ENCODE data around the gene SLC22A4. TPM values are rescaled to one million over a fixed set of nuclear protein-coding genes. Genes with fewer than 3 reads are reported as not detected.

The SLC22A4 gene
- total and polyA plus RNA-seq, 2 of the 8 experiments (the other 6 are each of a cell fraction or from before 2014, with no cell fraction given), result 0.45 to 0.60 TPM

DNA sequence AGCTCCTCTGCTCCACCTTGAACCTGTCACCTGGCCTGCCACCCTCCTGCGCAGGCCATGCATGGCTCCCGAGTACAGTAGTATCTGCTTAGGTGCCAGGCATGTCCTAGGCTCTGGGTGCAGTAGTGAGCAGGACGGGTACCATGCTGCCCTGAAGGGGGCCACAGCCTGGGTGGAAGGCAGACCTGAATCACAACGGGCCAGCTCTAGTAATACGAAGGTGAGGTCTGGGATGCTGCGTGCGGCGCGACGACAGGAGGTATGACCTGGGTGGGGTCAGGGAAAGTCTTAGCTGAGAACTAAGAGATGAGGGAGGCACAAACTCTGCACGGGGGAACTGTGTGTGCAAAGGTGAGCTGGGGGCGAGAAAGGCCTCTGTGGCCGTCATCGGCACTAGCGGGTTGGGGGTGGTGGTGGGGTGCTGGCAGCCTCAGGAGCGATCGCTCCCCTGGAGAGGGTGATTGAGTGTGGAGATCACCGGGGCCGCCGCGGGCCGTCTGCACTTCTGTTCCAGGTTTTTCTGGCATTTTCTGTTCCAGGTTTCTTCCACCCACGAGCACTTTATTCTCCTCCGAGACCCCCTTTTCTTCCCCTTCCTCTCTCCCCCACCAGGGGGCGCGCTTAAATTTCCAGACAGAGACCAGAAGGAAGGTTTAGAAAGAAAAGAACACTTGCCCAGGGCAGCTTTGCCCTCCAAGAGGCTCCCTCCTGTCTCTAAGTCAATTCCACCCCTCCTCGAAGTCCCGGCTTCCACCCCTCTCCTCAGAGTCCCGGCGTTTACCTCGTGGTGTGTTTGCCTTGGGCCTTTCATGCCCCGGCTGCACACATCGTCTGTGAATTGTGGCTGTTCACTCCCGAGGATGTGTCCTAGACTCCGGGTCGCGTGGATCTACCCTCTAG lies 21.6 kb upstream of the SLC22A4 start:
- H2BK120ac ChIP-seq (replicated peaks; ENCODE audit: low read depth, low read length), result no peak overlapping the region
- no peak overlapping the region for H2AFZ ChIP-seq (ENCODE audit: low read length)
- FAIRE-seq, result peak; percentile 28
- TF ChIP-seq CTCF (IDR thresholded peaks at IDR 0.05; ENCODE audit: control extremely low read depth in 1 of 3, insufficient read depth in 1 of 3, low read depth in 1 of 3, low read length in 3 of 3) (peak; percentile 47 to 76 (median 73)), ASH2L (IDR thresholded peaks at IDR 0.05; ENCODE audit: low read length) (no peak), YY1 (IDR thresholded peaks at IDR 0.05; ENCODE audit: low read depth, low read length) (0 out of 2 replicates have a peak, but pooled peaks have one; percentile 49), HDAC2 (IDR thresholded peaks at IDR 0.05; ENCODE audit: borderline replicate concordance in 1 of 2, low read depth in 2 of 2, low read length in 2 of 2) (no peak), SIX5 (IDR thresholded peaks at IDR 0.05; ENCODE audit: low read depth, low read length) (no peak), RAD21 (IDR thresholded peaks at IDR 0.05 in 1 of 2, conservative IDR thresholded peaks at IDR 0.05 in 1 of 2; ENCODE audit: low read depth in 2 of 2, low read length in 2 of 2) (peak; percentile 66 to 75)

More for the DNA sequence above, 21.6 kb upstream of the SLC22A4 start:
- Histone ChIP-seq H3K27me3 (replicated peaks in 1 of 4; ENCODE audit: control insufficient read depth in 3 of 4, extremely low read depth in 1 of 4, insufficient read depth in 3 of 4, low read length in 3 of 4) (no peaks in the 10 kb centered on the region), H3K79me1 (ENCODE audit: low read depth, low read length) (no peaks in the 10 kb centered on the region), H3K4ac (replicated peaks; ENCODE audit: insufficient read length, low read depth, low read length) (no peak overlapping the region), H3K9ac (replicated peaks in 1 of 4; ENCODE audit: extremely low read depth in 1 of 4, low read depth in 3 of 4, low read length in 3 of 4) (no peak overlapping the region), H2BK5ac (ENCODE audit: low read depth, low read length) (no peak overlapping the region), H4K5ac (ENCODE audit: insufficient read length, low read depth, low read length) (no peak overlapping the region), H3K9me3 (ENCODE audit: insufficient read depth in 2 of 2, low read depth in 1 of 2, low read length in 1 of 2) (no peaks in the 10 kb centered on the region), H3K23ac (ENCODE audit: insufficient read length) (no peak overlapping the region), H3K79me2 (ENCODE audit: control insufficient read depth in 1 of 2, insufficient read depth in 2 of 2, low read length in 2 of 2) (no peaks in the 10 kb centered on the region), H2BK20ac (ENCODE audit: low read length) (no peak overlapping the region), H2BK12ac (ENCODE audit: low read depth, low read length) (no peak overlapping the region), H3K23me2 (ENCODE audit: low read depth, low read length) (no peaks in the 10 kb centered on the region), H3K56ac (replicated peaks; ENCODE audit: insufficient read length, low read depth, low read length) (no peak overlapping the region), H3K4me3 (ENCODE audit: extremely low read depth in 1 of 4, insufficient read depth in 2 of 4, low read depth in 3 of 4, low read length in 4 of 4) (no peak overlapping the region), H3K4me2 (ENCODE audit: insufficient read depth in 1 of 2, low read depth in 2 of 2, low read length in 2 of 2) (no peak overlapping the region), H4K8ac (ENCODE audit: extremely low read depth, insufficient read depth, low read length) (no peak overlapping the region), H3K4me1 (replicated peaks in 1 of 4; ENCODE audit: control insufficient read depth in 3 of 4, insufficient read depth in 4 of 4, low read length in 3 of 4) (peaks cover 0 to 6% (median under 1%) of the 10 kb centered on the region in 4 experiments; a peak in 3 of 7 replicates), H2BK15ac (ENCODE audit: low read length) (no peak overlapping the region), H2AK5ac (ENCODE audit: low read depth, low read length) (no peak overlapping the region), H3K14ac (ENCODE audit: insufficient read length) (no peak overlapping the region), H3K36me3 (ENCODE audit: control insufficient read depth in 2 of 4, insufficient read depth in 4 of 4, low read length in 3 of 4) (no peaks in the 10 kb centered on the region; a peak in 1 of 8 replicates), H4K91ac (replicated peaks; ENCODE audit: insufficient read length, low read length) (peak overlapping the region; percentile 37), H3K18ac (ENCODE audit: extremely low read depth, low read length) (no peak overlapping the region), H3K27ac (ENCODE audit: low read depth, low read length) (no peak overlapping the region), H4K20me1 (replicated peaks in 1 of 2; ENCODE audit: control insufficient read depth in 1 of 2, insufficient read depth in 2 of 2, low read length in 2 of 2) (no peaks in the 10 kb centered on the region)
- ChIA-PET CTCF (ENCODE audit: partially characterized antibody) (interaction anchor here (0.7 to 3.5 kb wide), 53 partner anchors 9 to 1011 kb away, joined by 3 to 54 read pairs (median 4); partner anchors contain the start of genes P4HA2, PDLIM4, SLC22A4 and SLC22A5), POLR2A (ENCODE audit: partially characterized antibody) (interaction anchor here (0.6 to 1.5 kb wide), 3 partner anchors 13 to 54 kb away, joined by 3 to 6 read pairs (median 4); partner anchors contain the start of gene SLC22A4)
- DNase-seq (ENCODE audit: low read depth in 1 of 2, low spot score in 2 of 2), result peak in 1 of 2 experiments; percentile 97
- WGBS, 2 experiments (ENCODE audit: extremely low coverage in 1 of 2, insufficient coverage in 1 of 2, insufficient read length in 1 of 2, insufficient replicate concordance in 2 of 2, low coverage in 1 of 2, low lambda C conversion rate in 2 of 2, missing lambda C conversion rate in 1 of 2), result 68% methylated on average over 35 of the region's 37 CpGs; no CpG with 5 or more reads in 1 of the 2 experiments

All from H1 (cell line).